Measurements from ENCODE around the gene ACADVL.
"Not testable (repeated sequence)": the region's sequence is repeated elsewhere in the genome, so short reads cannot be mapped to it uniquely, and the experiment has no call there.

ACADVL gene

GRCh38 chr17:7219812-7220592 lies at the start of gene ACADVL, which contains the start of gene DLG4:
Gene ACADVL (plus strand): TSS chr17:7219938. CDS start chr17:7219985, 47 bp downstream.
Gene DLG4 (minus strand): TSS chr17:7219836.
- DNase-seq (ENCODE audit: low read depth), result peak; percentile 60

GRCh38 chr17:7172522-7173191 lies 47.1 kb upstream of the ACADVL start:
- DNase-seq (ENCODE audit: low read depth), result not testable (repeated sequence)

- DNase-seq (ENCODE audit: low read depth), result no peak
Observed at GRCh38 chr17:7173687-7174602, 45.8 kb upstream of the ACADVL start.

- no peak for DNase-seq (ENCODE audit: low read depth)
Observed at GRCh38 chr17:7174603-7175326, 45.0 kb upstream of the ACADVL start.

GRCh38 chr17:7175330-7175733 lies 44.4 kb upstream of the ACADVL start:
- no peak for DNase-seq (ENCODE audit: low read depth)

- DNase-seq (ENCODE audit: low read depth), result no peak
Observed at GRCh38 chr17:7176107-7176840, 43.5 kb upstream of the ACADVL start.

GRCh38 chr17:7176841-7177190 lies 42.9 kb upstream of the ACADVL start:
- DNase-seq (ENCODE audit: low read depth), result no peak

GRCh38 chr17:7177191-7177953 lies 42.4 kb upstream of the ACADVL start:
- DNase-seq (ENCODE audit: low read depth), result peak; percentile 13

- DNase-seq (ENCODE audit: low read depth), result no peak
Observed at GRCh38 chr17:7177954-7178477, 41.7 kb upstream of the ACADVL start.

GRCh38 chr17:7178973-7179316 lies 40.8 kb upstream of the ACADVL start:
- no peak for DNase-seq (ENCODE audit: low read depth)

GRCh38 chr17:7179317-7180254 lies 40.2 kb upstream of the ACADVL start, which contains the start of gene ASGR1:
Gene ASGR1 (minus strand): TSS chr17:7179370. CDS start chr17:7178563, 807 bp downstream.
- DNase-seq (ENCODE audit: low read depth), result no peak

- not testable (repeated sequence) for DNase-seq (ENCODE audit: low read depth)
Observed at GRCh38 chr17:7182101-7182500, 37.6 kb upstream of the ACADVL start.

- no peak for DNase-seq (ENCODE audit: low read depth)
Observed at GRCh38 chr17:7183433-7184090, 36.2 kb upstream of the ACADVL start.

- DNase-seq (ENCODE audit: low read depth), result no peak
Observed at GRCh38 chr17:7184091-7184488, 35.6 kb upstream of the ACADVL start.

GRCh38 chr17:7184647-7185046 lies 35.1 kb upstream of the ACADVL start:
- no peak for DNase-seq (ENCODE audit: low read depth)

- no peak for DNase-seq (ENCODE audit: low read depth)
Observed at GRCh38 chr17:7186241-7186640, 33.5 kb upstream of the ACADVL start.

- DNase-seq (ENCODE audit: low read depth), result no peak
Observed at GRCh38 chr17:7190276-7190917, 29.3 kb upstream of the ACADVL start.

GRCh38 chr17:7191069-7191468 lies 28.7 kb upstream of the ACADVL start:
- no peak for DNase-seq (ENCODE audit: low read depth)

All from stimulated activated CD8-positive, alpha-beta memory T cell treated with anti-CD3 and anti-CD28 coated beads, Interleukin-15, amount 100 ng/mL, for 24 hours (primary cell).